ENCODE measurements around the gene LLGL2. TPM values are rescaled to one million over a fixed set of nuclear protein-coding genes. Genes with fewer than 3 reads are reported as not detected.

LLGL2 gene
- total RNA-seq, 1 experiment from 2014 or later = 10.8 TPM

- H3K4me3 ChIP-seq (ENCODE audit: low read depth, low read length, poor library complexity, severe bottlenecking) = no peak overlapping the region
- ChIA-PET CTCF (no interaction called here), POLR2A (ENCODE audit: low non-redundant PET) (no interaction called here)
Observed at GRCh38 chr17:75558666-75559530, 33.4 kb downstream of the LLGL2 start.

GRCh38 chr17:75559958-75560533, 34.5 kb downstream of the LLGL2 start:
- ChIA-PET CTCF (interaction anchor here (0.6 kb wide), 2 partner anchors 166 to 237 kb away, joined by 4 to 6 read pairs; no protein-coding TSS in a partner anchor), POLR2A (ENCODE audit: low non-redundant PET) (no interaction called here)
- no TSS peak for BruUV-seq (replicated peaks)
- Histone ChIP-seq H3K4me1 (ENCODE audit: insufficient read depth, low read length, poor library complexity, severe bottlenecking) (no peaks in the 10 kb centered on the region), H3K36me3 (ENCODE audit: insufficient read depth, low read length, poor library complexity, severe bottlenecking) (no peaks in the 10 kb centered on the region), H3K4me3 (ENCODE audit: low read depth, low read length, poor library complexity, severe bottlenecking) (no peak overlapping the region), H3K9me3 (ENCODE audit: low read depth, low read length, poor library complexity, severe bottlenecking) (no peaks in the 10 kb centered on the region), H3K27ac (ENCODE audit: low read depth, low read length, poor library complexity, severe bottlenecking) (no peak overlapping the region), H3K27me3 (replicated peaks; ENCODE audit: insufficient read depth, low read depth, low read length, poor library complexity) (no peaks in the 10 kb centered on the region)
- intact Hi-C loops (cut with micrococcal nuclease; ENCODE audit: unreplicated experiment) = no loop called here
- TF ChIP-seq EZH2 (IDR thresholded peaks at IDR 0.05; ENCODE audit: borderline replicate concordance, low read depth, low read length, poor library complexity, severe bottlenecking) (no peak), CTCF (conservative IDR thresholded peaks at IDR 0.05; ENCODE audit: low read depth, low read length) (no peak)
- DNase-seq (ENCODE audit: low spot score) = no peak

More at GRCh38 chr17:75558666-75559530, 33.4 kb downstream of the LLGL2 start:
- H3K27me3 ChIP-seq (replicated peaks; ENCODE audit: insufficient read depth, low read depth, low read length, poor library complexity) = no peaks in the 10 kb centered on the region
- TF ChIP-seq EZH2 (IDR thresholded peaks at IDR 0.05; ENCODE audit: borderline replicate concordance, low read depth, low read length, poor library complexity, severe bottlenecking) (no peak), CTCF (conservative IDR thresholded peaks at IDR 0.05; ENCODE audit: low read depth, low read length) (no peak)
- no peaks in the 10 kb centered on the region for H3K4me1 ChIP-seq (ENCODE audit: insufficient read depth, low read length, poor library complexity, severe bottlenecking)
- BruUV-seq (replicated peaks) = no TSS peak
- no peaks in the 10 kb centered on the region for H3K36me3 ChIP-seq (ENCODE audit: insufficient read depth, low read length, poor library complexity, severe bottlenecking)
- H3K27ac ChIP-seq (ENCODE audit: low read depth, low read length, poor library complexity, severe bottlenecking) = no peak overlapping the region
- DNase-seq (ENCODE audit: low spot score) = no peak
- intact Hi-C loops (cut with micrococcal nuclease; ENCODE audit: unreplicated experiment) = no loop called here
- no peaks in the 10 kb centered on the region for H3K9me3 ChIP-seq (ENCODE audit: low read depth, low read length, poor library complexity, severe bottlenecking)

GRCh38 chr17:75561927-75562603, 36.6 kb downstream of the LLGL2 start:
- H3K27me3 ChIP-seq (replicated peaks; ENCODE audit: insufficient read depth, low read depth, low read length, poor library complexity) = no peaks in the 10 kb centered on the region
- H3K36me3 ChIP-seq (ENCODE audit: insufficient read depth, low read length, poor library complexity, severe bottlenecking) = no peaks in the 10 kb centered on the region
- H3K4me1 ChIP-seq (ENCODE audit: insufficient read depth, low read length, poor library complexity, severe bottlenecking) = no peaks in the 10 kb centered on the region
- intact Hi-C loops (cut with micrococcal nuclease; ENCODE audit: unreplicated experiment) = no loop called here
- DNase-seq (ENCODE audit: low spot score) = no peak
- no peak overlapping the region for H3K27ac ChIP-seq (ENCODE audit: low read depth, low read length, poor library complexity, severe bottlenecking)
- POLR2A ChIA-PET (ENCODE audit: low non-redundant PET) = no interaction called here
- no TSS peak for BruUV-seq (replicated peaks)
- CTCF ChIA-PET = no interaction called here
- no peaks in the 10 kb centered on the region for H3K9me3 ChIP-seq (ENCODE audit: low read depth, low read length, poor library complexity, severe bottlenecking)
- no peak overlapping the region for H3K4me3 ChIP-seq (ENCODE audit: low read depth, low read length, poor library complexity, severe bottlenecking)
- TF ChIP-seq EZH2 (IDR thresholded peaks at IDR 0.05; ENCODE audit: borderline replicate concordance, low read depth, low read length, poor library complexity, severe bottlenecking) (no peak), CTCF (conservative IDR thresholded peaks at IDR 0.05; ENCODE audit: low read depth, low read length) (no peak)

Measured in A673 (cell line).